Measurements from ENCODE around the gene CDHR2. TPM values are rescaled to one million over a fixed set of nuclear protein-coding genes. Genes with fewer than 3 reads are reported as not detected.

Gene CDHR2, protein sequence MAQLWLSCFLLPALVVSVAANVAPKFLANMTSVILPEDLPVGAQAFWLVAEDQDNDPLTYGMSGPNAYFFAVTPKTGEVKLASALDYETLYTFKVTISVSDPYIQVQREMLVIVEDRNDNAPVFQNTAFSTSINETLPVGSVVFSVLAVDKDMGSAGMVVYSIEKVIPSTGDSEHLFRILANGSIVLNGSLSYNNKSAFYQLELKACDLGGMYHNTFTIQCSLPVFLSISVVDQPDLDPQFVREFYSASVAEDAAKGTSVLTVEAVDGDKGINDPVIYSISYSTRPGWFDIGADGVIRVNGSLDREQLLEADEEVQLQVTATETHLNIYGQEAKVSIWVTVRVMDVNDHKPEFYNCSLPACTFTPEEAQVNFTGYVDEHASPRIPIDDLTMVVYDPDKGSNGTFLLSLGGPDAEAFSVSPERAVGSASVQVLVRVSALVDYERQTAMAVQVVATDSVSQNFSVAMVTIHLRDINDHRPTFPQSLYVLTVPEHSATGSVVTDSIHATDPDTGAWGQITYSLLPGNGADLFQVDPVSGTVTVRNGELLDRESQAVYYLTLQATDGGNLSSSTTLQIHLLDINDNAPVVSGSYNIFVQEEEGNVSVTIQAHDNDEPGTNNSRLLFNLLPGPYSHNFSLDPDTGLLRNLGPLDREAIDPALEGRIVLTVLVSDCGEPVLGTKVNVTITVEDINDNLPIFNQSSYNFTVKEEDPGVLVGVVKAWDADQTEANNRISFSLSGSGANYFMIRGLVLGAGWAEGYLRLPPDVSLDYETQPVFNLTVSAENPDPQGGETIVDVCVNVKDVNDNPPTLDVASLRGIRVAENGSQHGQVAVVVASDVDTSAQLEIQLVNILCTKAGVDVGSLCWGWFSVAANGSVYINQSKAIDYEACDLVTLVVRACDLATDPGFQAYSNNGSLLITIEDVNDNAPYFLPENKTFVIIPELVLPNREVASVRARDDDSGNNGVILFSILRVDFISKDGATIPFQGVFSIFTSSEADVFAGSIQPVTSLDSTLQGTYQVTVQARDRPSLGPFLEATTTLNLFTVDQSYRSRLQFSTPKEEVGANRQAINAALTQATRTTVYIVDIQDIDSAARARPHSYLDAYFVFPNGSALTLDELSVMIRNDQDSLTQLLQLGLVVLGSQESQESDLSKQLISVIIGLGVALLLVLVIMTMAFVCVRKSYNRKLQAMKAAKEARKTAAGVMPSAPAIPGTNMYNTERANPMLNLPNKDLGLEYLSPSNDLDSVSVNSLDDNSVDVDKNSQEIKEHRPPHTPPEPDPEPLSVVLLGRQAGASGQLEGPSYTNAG (N-terminal part only)
- total RNA-seq (10 to 100 TPM; 32.0 to 60.5 TPM), polyA plus RNA-seq (ENCODE audit: insufficient read depth, low read depth, low replicate concordance) (39.8 TPM)
- long read RNA-seq, donor 1 = 0 reads
- long read RNA-seq, donor 2 = 0 reads

DNA sequence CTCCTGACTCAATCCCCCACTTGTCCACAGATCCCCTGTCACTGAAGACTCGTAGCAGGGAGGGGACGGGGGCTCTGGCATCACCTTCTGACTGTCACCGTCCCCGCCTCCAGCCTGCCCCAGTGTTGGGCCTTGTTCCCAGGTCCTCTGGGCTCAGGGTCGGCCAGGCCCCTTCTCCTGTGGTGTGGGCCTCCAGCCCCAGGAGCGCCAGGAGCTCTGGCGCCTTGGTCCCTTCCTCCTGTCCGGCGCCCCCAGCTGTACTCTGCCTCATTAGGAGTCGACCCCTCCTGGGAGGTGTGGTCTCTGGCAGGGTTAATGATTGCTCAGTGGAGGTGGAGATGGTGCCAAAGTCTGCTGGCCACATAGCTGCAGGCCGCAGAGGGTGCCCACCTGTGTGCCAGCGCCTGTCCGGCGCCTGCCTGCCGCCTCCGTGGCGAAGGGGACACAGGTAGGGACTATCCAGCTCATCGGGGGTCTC lies at the start of gene CDHR2:
Gene CDHR2, plus strand, starts transcription at position 376 of the 478 bp plus-strand sequence. CDS start 16,011 bp downstream, outside the sequence.
- Histone ChIP-seq H3K4me1 (peaks cover 1% of the 10 kb centered on the region), H3K36me3 (ENCODE audit: low read depth, missing control alignments) (no peaks in the 10 kb centered on the region), H3K27me3 (no peaks in the 10 kb centered on the region), H3K4me3 (no peak within 1 kb of the TSS), H3K27ac (no peak within 1 kb of the TSS), H3K9me3 (no peaks in the 10 kb centered on the region)
- WGBS, 2 donors = 75 to 78% methylated on average over 15 to 18 of the region's 18 CpGs
- DNase-seq = no peak
- no peak for TF ChIP-seq POLR2A (IDR thresholded peaks at IDR 0.05)
- TF ChIP-seq, protein P1, sequence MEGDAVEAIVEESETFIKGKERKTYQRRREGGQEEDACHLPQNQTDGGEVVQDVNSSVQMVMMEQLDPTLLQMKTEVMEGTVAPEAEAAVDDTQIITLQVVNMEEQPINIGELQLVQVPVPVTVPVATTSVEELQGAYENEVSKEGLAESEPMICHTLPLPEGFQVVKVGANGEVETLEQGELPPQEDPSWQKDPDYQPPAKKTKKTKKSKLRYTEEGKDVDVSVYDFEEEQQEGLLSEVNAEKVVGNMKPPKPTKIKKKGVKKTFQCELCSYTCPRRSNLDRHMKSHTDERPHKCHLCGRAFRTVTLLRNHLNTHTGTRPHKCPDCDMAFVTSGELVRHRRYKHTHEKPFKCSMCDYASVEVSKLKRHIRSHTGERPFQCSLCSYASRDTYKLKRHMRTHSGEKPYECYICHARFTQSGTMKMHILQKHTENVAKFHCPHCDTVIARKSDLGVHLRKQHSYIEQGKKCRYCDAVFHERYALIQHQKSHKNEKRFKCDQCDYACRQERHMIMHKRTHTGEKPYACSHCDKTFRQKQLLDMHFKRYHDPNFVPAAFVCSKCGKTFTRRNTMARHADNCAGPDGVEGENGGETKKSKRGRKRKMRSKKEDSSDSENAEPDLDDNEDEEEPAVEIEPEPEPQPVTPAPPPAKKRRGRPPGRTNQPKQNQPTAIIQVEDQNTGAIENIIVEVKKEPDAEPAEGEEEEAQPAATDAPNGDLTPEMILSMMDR (IDR thresholded peaks at IDR 0.05) = no peak
- intact Hi-C loops (cut with DNase I; ENCODE audit: low total_unique reads) = loop anchor here (10.0 kb wide), 1 partner anchor 86 kb away; the partner anchor contains the start of genes EIF4E1B and SNCB

DNA sequence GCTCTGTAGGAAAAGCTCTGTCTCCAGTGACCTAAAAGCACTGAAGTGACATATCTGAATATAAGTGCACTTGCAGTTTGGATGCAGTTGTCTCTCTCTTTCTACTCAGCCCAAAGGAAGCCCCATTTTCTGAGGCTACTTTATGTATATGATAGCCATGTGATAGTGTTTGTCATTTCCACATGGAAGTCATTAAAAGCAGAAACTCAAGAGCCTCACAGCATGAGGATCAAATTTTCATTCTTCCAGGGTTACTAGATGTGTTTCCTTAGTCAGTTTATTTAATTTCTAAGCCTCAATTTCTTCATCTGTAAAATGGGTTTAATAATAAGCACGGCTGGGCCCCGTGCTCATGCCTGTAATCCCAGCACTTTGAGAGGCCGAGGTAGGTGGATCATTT lies 48.6 kb upstream of the CDHR2 start:
- no peak overlapping the region for H3K27ac ChIP-seq
- no peak for DNase-seq

DNA sequence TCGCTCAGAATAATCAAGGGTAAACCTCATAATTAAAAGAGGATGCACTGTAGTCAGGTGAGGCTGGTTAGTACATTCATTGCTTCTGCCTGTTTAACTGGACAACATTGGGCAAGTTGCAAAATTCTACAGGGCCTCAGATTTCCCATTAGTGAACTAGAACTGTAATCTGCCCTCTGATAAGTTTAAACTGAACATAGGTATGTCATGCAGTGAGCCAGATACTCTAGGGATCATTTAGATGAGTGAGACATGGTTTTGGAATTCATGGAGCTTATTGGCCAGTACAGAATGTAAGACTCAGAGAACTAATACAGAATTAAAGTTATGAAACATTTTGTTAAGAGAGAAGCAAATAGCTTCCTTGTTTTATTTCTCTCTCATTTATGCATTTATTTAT lies 47.8 kb upstream of the CDHR2 start:
- Histone ChIP-seq H3K4me1 (no peaks in the 10 kb centered on the region), H3K27ac (no peak overlapping the region), H3K4me3 (no peak overlapping the region), H3K36me3 (ENCODE audit: low read depth, missing control alignments) (no peaks in the 10 kb centered on the region), H3K9me3 (no peaks in the 10 kb centered on the region), H3K27me3 (no peaks in the 10 kb centered on the region)
- intact Hi-C loops (cut with DNase I; ENCODE audit: low total_unique reads) = no loop called here
- no peak for DNase-seq
- 95 to 100% methylated on average over 1 of the region's 1 CpG for WGBS, 2 donors
- TF ChIP-seq, protein P1 (IDR thresholded peaks at IDR 0.05) = no peak
- TF ChIP-seq POLR2A (IDR thresholded peaks at IDR 0.05) = no peak

More for the DNA sequence above, 48.6 kb upstream of the CDHR2 start:
- Histone ChIP-seq H3K4me1 (no peaks in the 10 kb centered on the region), H3K4me3 (no peak overlapping the region), H3K36me3 (ENCODE audit: low read depth, missing control alignments) (no peaks in the 10 kb centered on the region), H3K27me3 (no peaks in the 10 kb centered on the region), H3K9me3 (no peaks in the 10 kb centered on the region)
- intact Hi-C loops (cut with DNase I; ENCODE audit: low total_unique reads) = no loop called here
- WGBS, 2 donors = 94 to 97% methylated on average over 3 of the region's 3 CpGs
- TF ChIP-seq, protein P1 (IDR thresholded peaks at IDR 0.05) = no peak
- TF ChIP-seq POLR2A (IDR thresholded peaks at IDR 0.05) = no peak

DNA sequence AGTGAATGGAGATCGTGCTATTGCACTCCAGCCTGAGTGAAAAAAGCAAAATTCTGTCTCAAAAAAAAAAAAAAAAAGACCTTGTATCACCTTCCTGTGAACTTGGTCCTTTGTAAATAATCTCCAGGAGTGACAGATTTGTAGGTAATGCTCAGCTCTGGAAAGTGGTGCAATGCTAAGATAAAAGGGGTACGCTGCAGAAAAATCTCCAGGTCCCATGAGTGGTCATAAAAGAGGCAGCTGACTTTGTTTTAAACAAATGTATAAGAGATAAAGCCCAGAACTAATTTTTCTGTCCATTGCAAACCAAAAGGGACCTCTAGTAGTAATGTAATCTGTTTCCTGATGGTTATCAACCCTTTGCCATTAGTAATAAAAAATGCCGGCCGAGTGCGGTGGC lies 45.6 kb upstream of the CDHR2 start:
- TF ChIP-seq POLR2A (IDR thresholded peaks at IDR 0.05) = no peak
- TF ChIP-seq, protein P1 (IDR thresholded peaks at IDR 0.05) = no peak
- no peak overlapping the region for H3K4me3 ChIP-seq
- 95% methylated on average over 5 of the region's 5 CpGs for WGBS, 2 donors
- no peak overlapping the region for H3K27ac ChIP-seq
- H3K4me1 ChIP-seq = peaks cover 4% of the 10 kb centered on the region
- intact Hi-C loops (cut with DNase I; ENCODE audit: low total_unique reads) = no loop called here
- H3K27me3 ChIP-seq = no peaks in the 10 kb centered on the region
- H3K9me3 ChIP-seq = no peaks in the 10 kb centered on the region
- no peak for DNase-seq
- no peaks in the 10 kb centered on the region for H3K36me3 ChIP-seq (ENCODE audit: low read depth, missing control alignments)

Data from testis (tissue), 5 donors.